Hindlimb muscle (tissue), 1 donor: ENCODE measurements around the gene TRAM2. TPM values are rescaled to one million over a fixed set of nuclear protein-coding genes. Genes with fewer than 3 reads are reported as not detected.
"Not testable (repeated sequence)": the region's sequence is repeated elsewhere in the genome, so short reads cannot be mapped to it uniquely, and the experiment has no call there.

Source experiments
- DNase-seq: peaks from one replicate; pipeline ENCODE4 v3.0.0-alpha.2; 2013
- polyA plus RNA-seq: library from polyadenylated mRNA; unstranded; fragments of 120-200 nt; gene quantifications from one replicate; pipeline ENCODE4 v1.2.1, GENCODE V29; 2013; ENCODE audit not compliant: insufficient read length

Gene TRAM2
- polyA plus RNA-seq, 1 donor = 17.6 TPM

GRCh38 chr6:52489881-52490280, 87.0 kb downstream of the TRAM2 start:
- no peak for DNase-seq

GRCh38 chr6:52483671-52484003, 93.2 kb downstream of the TRAM2 start:
- DNase-seq = no peak

DNA sequence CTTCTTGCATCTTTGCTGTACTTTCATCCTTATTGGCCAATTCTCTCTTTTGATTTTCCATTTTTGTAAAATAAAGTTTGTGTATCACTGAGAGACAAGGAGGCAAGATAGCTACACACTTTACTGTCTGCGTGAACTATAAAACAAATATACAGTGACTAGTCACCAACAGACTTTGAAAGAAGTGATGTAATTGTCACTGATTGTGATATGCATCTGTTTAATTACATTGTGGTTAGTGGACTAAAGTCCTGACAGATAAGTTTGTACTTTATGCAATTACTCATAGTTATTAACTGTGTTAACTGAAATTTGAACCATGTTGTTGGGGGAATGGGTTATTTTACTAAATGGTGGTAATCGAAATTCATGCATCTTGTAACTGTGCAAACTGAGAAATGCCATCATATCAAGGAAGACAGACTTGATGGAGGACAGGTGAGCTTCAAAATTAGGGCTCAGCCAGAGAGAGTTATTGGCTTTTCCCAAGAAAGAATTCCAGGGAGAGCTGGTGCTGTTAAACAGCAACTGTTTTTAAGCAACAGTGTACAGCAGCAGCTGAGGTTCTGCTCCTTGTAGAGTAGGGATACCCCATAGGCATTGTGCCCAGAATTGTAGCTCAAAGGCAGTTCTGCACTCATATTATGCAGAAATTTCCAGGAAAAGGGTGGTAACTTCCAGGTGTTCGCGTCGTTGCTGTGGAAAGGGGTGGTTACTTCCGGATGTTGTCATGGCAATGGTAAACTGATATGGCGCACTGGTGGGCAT, 93.8 kb downstream of the TRAM2 start:
- DNase-seq = no peak

DNA sequence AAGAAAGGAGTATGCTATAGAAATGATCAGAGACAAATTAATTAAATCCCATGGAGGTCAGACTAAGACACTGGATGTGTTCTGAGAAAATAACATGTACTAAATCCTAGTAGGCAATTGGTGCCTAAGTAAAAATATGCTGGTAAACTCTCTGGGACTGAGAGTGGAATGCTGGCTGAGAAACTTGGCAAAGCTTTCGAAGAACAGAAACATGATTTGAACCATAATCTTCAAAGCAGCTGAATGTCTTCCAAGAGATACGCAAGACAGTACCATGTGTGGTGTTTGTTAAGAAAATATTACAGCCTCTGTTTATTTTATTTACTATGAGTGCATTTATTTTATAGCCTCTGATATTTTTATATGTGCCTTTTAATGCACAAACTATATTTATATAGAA, 101.6 kb downstream of the TRAM2 start:
- DNase-seq = no peak

- DNase-seq = no peak
Observed at GRCh38 chr6:52474173-52474572, 102.7 kb downstream of the TRAM2 start.

- not testable (repeated sequence) for DNase-seq
Observed at GRCh38 chr6:52461194-52461593, 115.7 kb downstream of the TRAM2 start.

GRCh38 chr6:52457096-52457495, 119.8 kb downstream of the TRAM2 start:
- DNase-seq = no peak

DNA sequence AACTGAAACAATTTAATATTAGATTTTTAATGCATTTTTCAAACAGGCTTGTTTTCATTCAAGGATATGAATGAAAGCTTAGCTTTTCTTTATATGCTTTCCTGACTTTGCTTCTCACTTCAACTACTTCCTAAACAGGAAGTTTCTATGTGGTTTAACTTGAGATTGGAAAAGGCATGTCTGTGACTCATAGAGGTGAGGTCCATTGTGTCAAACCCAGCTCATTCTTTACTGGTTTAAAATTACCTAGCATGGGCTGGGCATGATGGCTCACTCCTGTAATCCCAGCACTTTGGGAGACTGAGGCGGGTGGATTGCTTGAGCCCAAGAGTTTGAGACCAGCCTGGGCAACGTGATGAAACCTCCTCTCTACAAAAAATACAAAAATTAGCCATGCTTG, 122.3 kb downstream of the TRAM2 start:
- no peak for DNase-seq

Other genes starting within 250 kb of the TRAM2 start
- 4.9 TPM for gene PAQR8, start 214.9 kb downstream of the TRAM2 start, polyA plus RNA-seq
- 18.5 TPM for gene EFHC1, start 156.7 kb downstream of the TRAM2 start, polyA plus RNA-seq
- gene TMEM14A, start 94.1 kb upstream of the TRAM2 start, polyA plus RNA-seq = 13.4 TPM
- gene GSTA2, start 186.4 kb upstream of the TRAM2 start, polyA plus RNA-seq = not detected
- not detected for gene GSTA1, start 226.8 kb upstream of the TRAM2 start, polyA plus RNA-seq